NCI-H748 (cell line): Measurements from ENCODE around the gene E2F4.
A peak's percentile ranks its signal among the peaks of the same experiment; 100 is the strongest.

Experiments
- DNase-seq: peaks from one replicate; lab custom pipeline; 2025; ENCODE audit not compliant: unreplicated experiment; lab: John Stamatoyannopoulos, UW

E2F4 gene

GRCh38 chr16:67190448-67191399 lies 1.2 kb upstream of the E2F4 start:
- DNase-seq, result no peak

GRCh38 chr16:67191411-67191994 lies 452 bp upstream of the E2F4 start:
- no peak for DNase-seq

DNA sequence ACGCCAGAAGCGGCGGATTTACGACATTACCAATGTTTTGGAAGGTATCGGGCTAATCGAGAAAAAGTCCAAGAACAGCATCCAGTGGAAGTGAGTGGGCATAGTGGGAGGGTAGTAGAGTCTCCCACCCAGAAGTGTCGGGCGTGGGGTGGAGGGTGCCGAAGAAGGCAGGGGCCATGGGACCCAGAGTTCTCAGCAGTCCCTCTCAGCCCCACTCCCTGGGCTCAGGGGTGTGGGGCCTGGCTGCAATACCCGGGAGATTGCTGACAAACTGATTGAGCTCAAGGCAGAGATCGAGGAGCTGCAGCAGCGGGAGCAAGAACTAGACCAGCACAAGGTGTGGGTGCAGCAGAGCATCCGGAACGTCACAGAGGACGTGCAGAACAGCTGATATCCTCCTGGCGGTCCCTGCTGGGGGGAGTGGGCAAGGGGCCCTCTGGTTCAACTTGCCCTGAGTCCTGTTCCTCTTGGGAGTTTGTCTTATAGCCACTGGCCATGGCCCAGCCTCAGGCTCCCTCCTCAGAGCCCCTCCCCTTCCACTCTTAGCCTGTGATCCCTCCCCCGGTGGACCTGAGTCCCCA lies 916 bp downstream of the E2F4 start:
- no peak for DNase-seq

GRCh38 chr16:67193536-67193935 lies 1.6 kb downstream of the E2F4 start:
- no peak for DNase-seq

GRCh38 chr16:67194260-67194659 lies 2.3 kb downstream of the E2F4 start:
- no peak for DNase-seq

DNA sequence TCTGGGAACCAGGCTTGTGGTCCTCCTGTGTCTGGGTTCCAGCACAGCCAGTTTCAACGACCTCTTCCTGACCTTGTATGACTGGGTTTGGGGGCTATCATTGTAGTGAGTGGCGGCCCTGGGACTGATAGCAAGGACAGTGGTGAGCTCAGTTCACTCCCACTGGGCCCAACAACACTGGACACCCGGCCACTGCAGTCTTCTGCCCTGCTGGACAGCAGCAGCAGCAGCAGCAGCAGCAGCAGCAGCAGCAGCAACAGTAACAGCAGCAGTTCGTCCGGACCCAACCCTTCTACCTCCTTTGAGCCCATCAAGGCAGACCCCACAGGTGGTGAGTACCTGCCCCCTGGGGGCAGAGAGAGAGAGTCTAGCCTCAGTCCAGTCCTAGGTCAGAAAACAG lies 3.7 kb downstream of the E2F4 start:
- DNase-seq, result no peak

DNA sequence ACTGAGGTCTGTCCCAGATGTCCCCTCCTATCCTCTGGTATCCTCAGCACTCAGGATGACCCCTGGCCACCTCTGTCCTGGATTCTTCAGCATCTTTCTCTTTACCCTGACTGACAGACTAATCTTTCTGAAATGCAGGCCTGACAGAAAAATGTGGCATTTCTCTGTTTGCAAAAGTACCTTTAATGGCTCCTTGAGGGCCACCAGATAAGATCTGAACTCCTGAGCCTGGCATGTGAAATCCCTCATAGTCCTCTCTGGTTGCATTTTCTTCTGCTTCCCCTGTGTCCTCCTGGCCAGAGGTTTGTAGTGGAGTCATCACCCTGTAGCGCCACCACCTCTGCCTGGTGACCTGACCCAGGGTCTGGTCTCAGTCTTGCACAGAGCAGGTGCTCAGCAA lies 4.9 kb downstream of the E2F4 start:
- DNase-seq, result no peak

DNA sequence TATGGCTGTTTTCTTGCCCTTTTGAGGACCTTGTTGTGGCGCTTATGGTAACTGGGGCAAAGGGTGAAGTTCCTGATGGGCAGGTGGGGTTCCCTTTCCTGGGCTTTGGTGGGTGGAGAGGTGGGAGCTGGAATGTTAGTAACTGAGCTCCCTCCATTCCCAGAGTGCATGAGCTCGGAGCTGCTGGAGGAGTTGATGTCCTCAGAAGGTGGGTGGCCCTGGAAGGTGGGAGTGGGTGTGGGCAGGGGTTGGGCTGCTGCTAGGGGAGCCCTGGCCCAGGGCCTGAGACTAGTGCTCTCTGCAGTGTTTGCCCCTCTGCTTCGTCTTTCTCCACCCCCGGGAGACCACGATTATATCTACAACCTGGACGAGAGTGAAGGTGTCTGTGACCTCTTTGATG lies 5.7 kb downstream of the E2F4 start:
- DNase-seq, result no peak

GRCh38 chr16:67198238-67198734 lies 6.3 kb downstream of the E2F4 start:
- DNase-seq, result peak; percentile 21

GRCh38 chr16:67199011-67199807 lies 7.3 kb downstream of the E2F4 start, which contains the start of gene ELMO3:
TSS of gene ELMO3 (plus strand) at chr16:67199131. CDS start at chr16:67199327, 196 bp downstream.
- DNase-seq, result peak; percentile 73

DNA sequence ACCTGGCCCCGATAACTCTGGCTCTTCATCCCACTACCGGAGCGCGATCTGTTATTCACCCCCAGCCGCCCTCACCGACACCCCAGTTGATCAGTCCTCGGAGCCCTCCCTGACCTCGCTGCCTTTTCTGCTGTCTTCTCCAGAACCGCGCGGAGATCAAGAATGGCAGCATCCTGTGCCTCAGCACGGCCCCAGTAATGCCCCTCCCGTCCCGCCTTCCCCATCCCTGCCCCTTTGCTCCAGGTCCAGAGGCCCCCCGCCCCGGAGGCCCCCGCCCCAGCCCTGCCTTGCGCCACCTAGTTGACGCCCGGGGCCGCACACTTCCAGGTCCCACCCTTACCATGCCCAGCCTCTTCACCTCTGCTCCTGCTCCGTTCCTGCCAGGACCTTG lies 7.8 kb downstream of the E2F4 start:
- peak; percentile 24 for DNase-seq

DNA sequence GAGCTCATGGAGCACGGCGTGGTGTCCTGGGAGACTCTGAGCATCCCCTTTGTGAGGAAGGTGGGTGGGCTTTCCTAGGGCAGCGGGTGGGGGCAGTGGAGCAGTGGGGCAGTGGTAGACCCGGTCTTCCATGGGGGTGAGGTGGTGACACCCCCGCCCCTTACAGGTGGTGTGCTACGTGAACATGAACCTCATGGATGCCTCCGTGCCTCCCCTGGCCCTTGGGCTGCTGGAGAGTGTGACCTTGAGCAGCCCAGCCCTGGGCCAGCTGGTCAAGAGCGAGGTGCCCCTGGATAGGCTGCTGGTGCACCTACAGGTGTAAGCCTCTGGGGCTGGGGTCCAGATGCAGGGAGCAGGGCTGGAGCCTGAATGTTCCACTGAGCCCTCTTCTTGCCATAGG lies 8.5 kb downstream of the E2F4 start:
- DNase-seq, result no peak

DNA sequence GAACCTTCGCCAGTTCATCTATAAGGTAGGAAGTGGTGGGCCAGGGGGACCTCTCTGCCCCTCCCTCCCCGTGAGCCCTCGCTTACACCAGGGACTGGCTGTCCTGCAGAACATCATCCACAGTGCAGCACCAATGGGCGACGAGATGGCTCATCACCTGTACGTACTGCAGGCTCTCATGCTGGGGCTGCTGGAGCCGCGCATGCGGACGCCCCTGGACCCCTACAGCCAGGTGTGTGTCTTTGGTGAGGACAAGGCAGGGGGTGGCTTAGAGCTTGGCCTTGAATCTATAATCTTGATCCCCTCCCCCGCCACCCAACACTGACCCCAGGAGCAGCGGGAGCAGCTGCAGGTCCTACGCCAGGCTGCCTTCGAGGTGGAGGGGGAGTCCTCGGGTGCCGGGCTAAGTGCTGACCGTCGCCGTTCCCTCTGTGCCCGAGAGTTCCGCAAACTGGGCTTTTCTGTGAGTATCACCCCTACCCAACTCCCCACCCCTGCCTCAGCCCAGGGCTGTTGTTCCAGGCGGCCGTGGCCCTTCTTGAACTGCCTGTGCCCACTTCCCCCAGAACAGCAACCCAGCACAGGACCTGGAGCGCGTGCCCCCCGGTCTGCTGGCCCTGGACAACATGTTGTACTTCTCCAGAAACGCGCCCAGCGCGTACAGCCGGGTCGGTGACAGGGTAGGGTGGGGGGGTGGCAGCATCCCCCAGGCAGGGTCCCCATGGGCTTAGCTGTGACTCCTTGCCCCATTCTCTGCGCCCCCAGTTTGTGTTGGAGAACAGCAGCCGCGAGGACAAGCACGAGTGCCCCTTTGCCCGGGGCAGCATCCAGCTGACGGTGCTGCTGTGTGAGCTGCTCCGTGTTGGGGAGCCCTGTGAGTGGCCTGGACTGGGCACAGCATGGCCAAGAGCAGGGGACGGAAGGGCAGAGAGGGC lies 9.7 kb downstream of the E2F4 start:
- DNase-seq, result no peak

- no peak for DNase-seq
Measured at GRCh38 chr16:67202426-67202825, 10.5 kb downstream of the E2F4 start.

- DNase-seq, result no peak
Measured at GRCh38 chr16:67202956-67203493, 11.1 kb downstream of the E2F4 start.

GRCh38 chr16:67204076-67204475 lies 12.1 kb downstream of the E2F4 start:
- DNase-seq, result no peak

DNA sequence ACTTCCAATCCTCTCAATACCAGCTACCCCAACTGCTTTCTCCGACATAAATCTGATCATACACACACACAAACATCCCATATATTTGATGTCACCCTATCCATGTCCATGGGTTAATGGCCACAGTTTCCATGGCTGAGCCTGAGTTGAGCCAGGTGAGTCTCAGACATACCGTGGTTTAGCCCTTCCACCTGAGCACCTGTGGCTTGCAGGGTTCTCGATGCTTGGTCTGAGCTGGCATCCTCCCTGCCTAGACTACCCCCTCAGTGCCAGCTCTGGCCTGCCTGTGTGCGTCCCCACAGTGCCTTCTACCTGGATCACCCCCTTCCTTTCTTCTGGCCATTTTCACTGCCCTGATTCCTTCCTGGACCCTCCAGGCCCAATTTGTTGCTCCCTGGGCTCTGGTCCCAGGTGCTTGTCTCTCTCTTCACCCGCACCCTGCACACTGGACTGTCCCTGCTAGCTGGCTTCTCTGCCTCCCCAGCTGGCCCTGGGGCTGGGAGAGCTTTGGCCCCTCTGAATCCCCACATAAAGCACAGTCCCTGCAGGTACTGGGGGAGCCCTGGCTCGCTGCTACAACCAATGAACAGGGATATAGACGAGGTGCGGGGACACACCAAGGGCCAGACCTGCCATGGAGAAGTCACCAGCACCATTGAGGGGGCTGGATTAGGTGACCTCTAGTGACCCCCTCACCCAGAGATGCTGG lies 14.3 kb downstream of the E2F4 start:
- DNase-seq, result no peak

DNA sequence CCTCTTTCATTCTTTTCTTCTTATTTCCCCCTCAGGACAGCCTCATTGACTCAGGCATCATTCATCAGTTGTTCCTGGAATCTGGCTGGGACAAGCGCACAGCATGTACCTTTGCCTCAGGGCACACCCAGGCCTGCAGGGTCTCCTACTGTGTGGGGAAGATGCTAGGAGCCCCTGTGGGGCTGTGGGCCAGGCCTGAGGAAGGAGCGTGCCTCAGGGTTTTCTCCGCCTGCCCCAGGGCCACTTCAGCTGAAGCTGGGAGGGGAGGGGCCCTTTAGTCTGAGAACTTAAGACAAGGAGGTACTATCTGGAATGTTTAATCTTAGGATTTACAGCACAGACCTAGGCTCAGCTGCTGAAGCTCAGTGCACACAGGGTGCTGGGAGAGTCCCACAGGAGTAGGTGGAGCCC lies 14.9 kb downstream of the E2F4 start:
- DNase-seq, result no peak
